Thyroid gland (tissue), 4 donors: ENCODE measurements around the gene TCF12.

Source experiments
- POLR2A ChIP-seq, 2 donors: fragments of 450-650 bp; IDR thresholded peaks; one replicate each; pipeline ENCODE4 v1.6.1; 2017; ENCODE audit warnings: antibody characterized with exemption in 2 of 2, mild to moderate bottlenecking in 2 of 2, moderate library complexity in 1 of 2
- TF ChIP-seq, protein P1 (sequence below), 6 experiments: fragments of 200-600 bp in 3 of 6; fragments of 450-650 bp in 3 of 6; sonication (generic) in 3 of 6; IDR thresholded peaks; one replicate each; pipeline ENCODE4 v1.5.1; 2016 to 2019; ENCODE audit warnings: antibody characterized with exemption in 6 of 6, mild to moderate bottlenecking in 2 of 6, inconsistent platforms in 1 of 6, moderate library complexity in 1 of 6

GRCh38 chr15:56944485-56944884 lies 26.0 kb downstream of the TCF12 start:
- no peak for TF ChIP-seq POLR2A (IDR thresholded peaks at IDR 0.05)
- TF ChIP-seq, protein P1, sequence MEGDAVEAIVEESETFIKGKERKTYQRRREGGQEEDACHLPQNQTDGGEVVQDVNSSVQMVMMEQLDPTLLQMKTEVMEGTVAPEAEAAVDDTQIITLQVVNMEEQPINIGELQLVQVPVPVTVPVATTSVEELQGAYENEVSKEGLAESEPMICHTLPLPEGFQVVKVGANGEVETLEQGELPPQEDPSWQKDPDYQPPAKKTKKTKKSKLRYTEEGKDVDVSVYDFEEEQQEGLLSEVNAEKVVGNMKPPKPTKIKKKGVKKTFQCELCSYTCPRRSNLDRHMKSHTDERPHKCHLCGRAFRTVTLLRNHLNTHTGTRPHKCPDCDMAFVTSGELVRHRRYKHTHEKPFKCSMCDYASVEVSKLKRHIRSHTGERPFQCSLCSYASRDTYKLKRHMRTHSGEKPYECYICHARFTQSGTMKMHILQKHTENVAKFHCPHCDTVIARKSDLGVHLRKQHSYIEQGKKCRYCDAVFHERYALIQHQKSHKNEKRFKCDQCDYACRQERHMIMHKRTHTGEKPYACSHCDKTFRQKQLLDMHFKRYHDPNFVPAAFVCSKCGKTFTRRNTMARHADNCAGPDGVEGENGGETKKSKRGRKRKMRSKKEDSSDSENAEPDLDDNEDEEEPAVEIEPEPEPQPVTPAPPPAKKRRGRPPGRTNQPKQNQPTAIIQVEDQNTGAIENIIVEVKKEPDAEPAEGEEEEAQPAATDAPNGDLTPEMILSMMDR (IDR thresholded peaks at IDR 0.05) = no peak
